ENCODE measurements around the gene SBF2.

The SBF2 gene

DNA sequence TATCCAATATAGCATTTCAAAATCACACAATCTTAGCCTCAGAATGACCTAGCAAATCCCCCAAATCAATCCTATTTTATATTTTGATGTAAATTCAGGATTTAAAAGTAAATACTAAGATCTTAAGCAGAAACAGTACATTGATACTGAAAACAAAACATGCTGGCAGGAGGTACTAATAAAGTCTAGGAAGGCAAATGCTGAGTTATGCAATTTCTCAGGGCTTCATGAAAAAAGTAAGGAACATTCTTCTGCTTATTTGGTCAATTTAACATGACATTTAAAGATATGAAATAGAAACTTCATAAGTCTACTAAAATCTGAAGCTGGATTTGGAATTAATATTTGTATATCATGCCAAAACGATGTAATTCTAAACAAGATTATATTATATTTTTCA is 476.8 kb downstream of the SBF2 start:
- no peaks in the 10 kb centered on the region for H3K79me2 ChIP-seq (ENCODE audit: low read length)
- no peaks in the 10 kb centered on the region for H3F3A ChIP-seq (ENCODE audit: insufficient read depth, low read length)
- no peaks in the 10 kb centered on the region for H3K36me3 ChIP-seq (replicated peaks; ENCODE audit: insufficient read depth, low read length)
- TF ChIP-seq, protein P1, sequence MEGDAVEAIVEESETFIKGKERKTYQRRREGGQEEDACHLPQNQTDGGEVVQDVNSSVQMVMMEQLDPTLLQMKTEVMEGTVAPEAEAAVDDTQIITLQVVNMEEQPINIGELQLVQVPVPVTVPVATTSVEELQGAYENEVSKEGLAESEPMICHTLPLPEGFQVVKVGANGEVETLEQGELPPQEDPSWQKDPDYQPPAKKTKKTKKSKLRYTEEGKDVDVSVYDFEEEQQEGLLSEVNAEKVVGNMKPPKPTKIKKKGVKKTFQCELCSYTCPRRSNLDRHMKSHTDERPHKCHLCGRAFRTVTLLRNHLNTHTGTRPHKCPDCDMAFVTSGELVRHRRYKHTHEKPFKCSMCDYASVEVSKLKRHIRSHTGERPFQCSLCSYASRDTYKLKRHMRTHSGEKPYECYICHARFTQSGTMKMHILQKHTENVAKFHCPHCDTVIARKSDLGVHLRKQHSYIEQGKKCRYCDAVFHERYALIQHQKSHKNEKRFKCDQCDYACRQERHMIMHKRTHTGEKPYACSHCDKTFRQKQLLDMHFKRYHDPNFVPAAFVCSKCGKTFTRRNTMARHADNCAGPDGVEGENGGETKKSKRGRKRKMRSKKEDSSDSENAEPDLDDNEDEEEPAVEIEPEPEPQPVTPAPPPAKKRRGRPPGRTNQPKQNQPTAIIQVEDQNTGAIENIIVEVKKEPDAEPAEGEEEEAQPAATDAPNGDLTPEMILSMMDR (IDR thresholded peaks at IDR 0.05; ENCODE audit: low read length) = no peak
- TF ChIP-seq EZH2 (optimal IDR thresholded peaks at IDR 0.05; ENCODE audit: low read depth, low read length) (no peak), EZH2phosphoT487 (IDR thresholded peaks at IDR 0.05; ENCODE audit: low read length) (no peak)
- H3K4me1 ChIP-seq (ENCODE audit: low read length) = no peaks in the 10 kb centered on the region
- no peak overlapping the region for H3K9ac ChIP-seq (ENCODE audit: low read length)
- H4K20me1 ChIP-seq (ENCODE audit: insufficient read depth, low read length) = no peaks in the 10 kb centered on the region
- H3K4me3 ChIP-seq (ENCODE audit: low read length) = no peak overlapping the region
- no peaks in the 10 kb centered on the region for H3K27me3 ChIP-seq (replicated peaks; ENCODE audit: insufficient read depth, low read length)
- no peaks in the 10 kb centered on the region for H3K9me2 ChIP-seq (replicated peaks; ENCODE audit: insufficient read depth, low read length)
- no peak for DNase-seq
- no peaks in the 10 kb centered on the region for H3K9me3 ChIP-seq (replicated peaks; ENCODE audit: insufficient read depth, low read length)
- H3K27ac ChIP-seq (ENCODE audit: low read length) = no peak overlapping the region
- H2AFZ ChIP-seq (ENCODE audit: low read length) = no peak overlapping the region
- no peak overlapping the region for H3K4me2 ChIP-seq (ENCODE audit: low read depth, low read length)

DNA sequence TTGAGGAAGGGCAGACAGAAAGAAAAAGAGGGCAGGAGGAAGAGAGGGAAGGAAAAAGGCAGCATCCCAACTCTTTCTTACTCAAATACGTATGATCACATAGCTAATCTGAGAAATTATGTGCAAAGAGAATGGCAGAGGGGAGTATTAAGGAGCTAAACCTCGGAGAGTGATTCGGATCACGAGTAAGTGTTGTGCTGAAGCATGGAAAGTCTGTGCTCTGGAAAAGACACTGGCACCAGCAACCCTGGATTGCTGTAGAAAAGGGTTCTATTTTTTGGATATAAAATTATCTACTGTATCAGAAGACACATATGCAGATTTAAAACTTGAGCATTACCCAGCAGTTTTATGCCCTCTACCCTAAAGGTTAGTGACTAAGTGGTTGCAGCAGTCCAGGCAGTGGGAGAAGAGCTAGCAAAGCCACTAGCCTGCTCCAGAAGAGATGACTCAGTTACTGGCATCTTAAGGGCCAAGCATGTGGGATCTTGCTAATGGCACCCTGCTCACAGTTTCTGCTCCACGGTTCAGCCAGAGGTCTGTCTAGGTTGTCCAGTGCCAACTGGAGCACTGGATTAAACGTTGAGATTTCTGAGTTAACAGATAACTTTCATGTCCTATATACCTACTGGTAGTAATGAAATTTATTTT is 478.4 kb downstream of the SBF2 start:
- H4K20me1 ChIP-seq (ENCODE audit: insufficient read depth, low read length) = no peaks in the 10 kb centered on the region
- no peak for DNase-seq
- TF ChIP-seq, protein P1 (IDR thresholded peaks at IDR 0.05; ENCODE audit: low read length) = no peak
- TF ChIP-seq EZH2phosphoT487 (IDR thresholded peaks at IDR 0.05; ENCODE audit: low read length) (no peak), EZH2 (optimal IDR thresholded peaks at IDR 0.05; ENCODE audit: low read depth, low read length) (no peak)
- no peaks in the 10 kb centered on the region for H3K79me2 ChIP-seq (ENCODE audit: low read length)
- H3K4me3 ChIP-seq (ENCODE audit: low read length) = no peak overlapping the region
- no peak overlapping the region for H3K9ac ChIP-seq (ENCODE audit: low read length)
- no peaks in the 10 kb centered on the region for H3F3A ChIP-seq (ENCODE audit: insufficient read depth, low read length)
- no peaks in the 10 kb centered on the region for H3K9me3 ChIP-seq (replicated peaks; ENCODE audit: insufficient read depth, low read length)
- no peak overlapping the region for H2AFZ ChIP-seq (ENCODE audit: low read length)
- no peaks in the 10 kb centered on the region for H3K9me2 ChIP-seq (replicated peaks; ENCODE audit: insufficient read depth, low read length)
- H3K4me1 ChIP-seq (ENCODE audit: low read length) = no peaks in the 10 kb centered on the region
- H3K27ac ChIP-seq (ENCODE audit: low read length) = no peak overlapping the region
- H3K36me3 ChIP-seq (replicated peaks; ENCODE audit: insufficient read depth, low read length) = no peaks in the 10 kb centered on the region
- no peak overlapping the region for H3K4me2 ChIP-seq (ENCODE audit: low read depth, low read length)
- no peaks in the 10 kb centered on the region for H3K27me3 ChIP-seq (replicated peaks; ENCODE audit: insufficient read depth, low read length)

DNA sequence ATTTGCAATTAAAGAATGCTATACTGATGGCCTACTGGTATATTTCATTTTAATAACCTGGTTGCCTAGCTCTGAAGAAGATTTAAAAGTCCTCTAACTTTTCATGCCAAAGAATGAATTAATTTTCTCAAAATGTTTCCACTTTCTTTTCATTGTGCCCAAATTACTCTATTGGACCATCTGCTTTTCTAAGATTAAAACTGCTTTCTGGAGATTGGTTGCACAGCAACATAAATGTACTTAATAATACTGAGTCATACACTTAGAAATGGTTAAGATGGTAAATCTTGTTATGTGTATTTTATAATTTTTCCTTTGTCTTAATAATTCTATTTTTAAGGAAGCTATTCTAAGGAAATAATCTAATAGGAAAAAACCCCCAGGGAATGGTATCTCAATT is 479.9 kb downstream of the SBF2 start:
- H3K9ac ChIP-seq (ENCODE audit: low read length) = no peak overlapping the region
- H3K4me2 ChIP-seq (ENCODE audit: low read depth, low read length) = no peak overlapping the region
- H3K9me2 ChIP-seq (replicated peaks; ENCODE audit: insufficient read depth, low read length) = no peaks in the 10 kb centered on the region
- no peak overlapping the region for H2AFZ ChIP-seq (ENCODE audit: low read length)
- H3K9me3 ChIP-seq (replicated peaks; ENCODE audit: insufficient read depth, low read length) = no peaks in the 10 kb centered on the region
- H3K4me1 ChIP-seq (ENCODE audit: low read length) = no peaks in the 10 kb centered on the region
- H3F3A ChIP-seq (ENCODE audit: insufficient read depth, low read length) = no peaks in the 10 kb centered on the region
- no peak for TF ChIP-seq EZH2 (optimal IDR thresholded peaks at IDR 0.05; ENCODE audit: low read depth, low read length)
- TF ChIP-seq, protein P1 (IDR thresholded peaks at IDR 0.05; ENCODE audit: low read length) = no peak
- no peak for TF ChIP-seq EZH2phosphoT487 (IDR thresholded peaks at IDR 0.05; ENCODE audit: low read length)
- no peaks in the 10 kb centered on the region for H4K20me1 ChIP-seq (ENCODE audit: insufficient read depth, low read length)
- no peaks in the 10 kb centered on the region for H3K79me2 ChIP-seq (ENCODE audit: low read length)
- no peaks in the 10 kb centered on the region for H3K27me3 ChIP-seq (replicated peaks; ENCODE audit: insufficient read depth, low read length)
- H3K36me3 ChIP-seq (replicated peaks; ENCODE audit: insufficient read depth, low read length) = no peaks in the 10 kb centered on the region
- DNase-seq = no peak
- H3K4me3 ChIP-seq (ENCODE audit: low read length) = no peak overlapping the region
- no peak overlapping the region for H3K27ac ChIP-seq (ENCODE audit: low read length)
